K562 (cell line): ENCODE measurements around the gene LRRC4B. TPM values are rescaled to one million over a fixed set of nuclear protein-coding genes. Genes with fewer than 3 reads are reported as not detected.

Source experiments
- CREM ChIP-seq: IDR thresholded peaks from 2 replicates; pipeline ENCODE4 v1.6.1; 2014; ENCODE audit warnings: antibody characterized with exemption, low read depth
- ETV1 ChIP-seq: fragments of 450-650 bp; conservative IDR thresholded peaks from 2 replicates; pipeline ENCODE4 v1.6.1; 2016; ENCODE audit warnings: missing genetic modification characterization, control low read depth, low read depth, missing compliant biosample characterization
- KDM5B ChIP-seq: fragments of 200-600 bp; sonication (generic); IDR thresholded peaks from 2 replicates; pipeline ENCODE4 v1.6.1; 2012; ENCODE audit warnings: low read depth, mild to moderate bottlenecking, moderate library complexity, low read length, control low read depth, inconsistent platforms; ENCODE audit not compliant: insufficient replicate concordance
- MYC ChIP-seq, 2 experiments: fragments of 250-450 bp in 1 of 2; sonication (Bioruptor Pico) in 1 of 2; IDR thresholded peaks; 2 replicates each; pipeline versions ENCODE4 v1.5.1 to v1.6.1; 2012 to 2021; ENCODE audit warnings: low read depth in 2 of 2, borderline replicate concordance in 1 of 2, improper control_type of control experiment in 1 of 2, low read length in 1 of 2, mild to moderate bottlenecking in 1 of 2, moderate library complexity in 1 of 2
- REST ChIP-seq, 2 experiments: fragments of 450-650 bp; formaldehyde crosslinking in 1 of 2; IDR thresholded peaks; 2 replicates each; pipeline versions ENCODE4 v1.4.0 to v1.6.1; 2014 to 2020; ENCODE audit warnings: mild to moderate bottlenecking in 2 of 2, borderline replicate concordance in 1 of 2, low read depth in 1 of 2
- SAP30 ChIP-seq: fragments of 200-600 bp; sonication (generic); IDR thresholded peaks from 2 replicates; pipeline ENCODE4 v1.6.1; 2012; ENCODE audit warnings: borderline replicate concordance, low read depth, mild to moderate bottlenecking, moderate library complexity, low read length, control low read depth, inconsistent platforms; ENCODE audit not compliant: insufficient read depth, poor library complexity, severe bottlenecking
- SREBF2 ChIP-seq: sonication (generic); formaldehyde crosslinking; IDR thresholded peaks from 2 replicates; pipeline ENCODE4 v1.4.0; 2020; ENCODE audit warnings: mild to moderate bottlenecking, missing genetic modification reagents
- ZKSCAN8 ChIP-seq: fragments of 200-800 bp; sonication (Bioruptor generic); IDR thresholded peaks from 2 replicates; pipeline ENCODE4 v1.6.1; 2016; ENCODE audit warnings: missing genetic modification characterization, missing compliant biosample characterization
- ZNF41 ChIP-seq: fragments of 250-450 bp; sonication (Bioruptor Pico); conservative IDR thresholded peaks from 2 replicates; pipeline ENCODE4 v1.4.0; 2020; ENCODE audit warnings: mild to moderate bottlenecking
- polyA plus RNA-seq, 8 experiments: library from polyadenylated mRNA; depleted of rRNA in 4 of 8; stranded (reverse) in 5 of 8; unstranded in 3 of 8; fragments of >200 nt; fragmentation: Nextera tagmentation in 2 of 8; fragmentation: Illumina TruSeq in 1 of 8; extraction: Ambion mirVana in 2 of 8; extraction: Trizol in 1 of 8; gene quantifications; 2 replicates each; pipeline versions ENCODE4 v1.2.1 to v1.2.3, GENCODE V29; 2011 to 2014; ENCODE audit warnings: inconsistent platforms in 1 of 8, missing spikeins in 1 of 8
- total RNA-seq, 7 experiments: library from RNA; depleted of rRNA in 6 of 7; stranded (reverse); fragments of >200 nt in 6 of 7; fragmentation: Illumina TruSeq in 2 of 7; extraction: Trizol in 2 of 7; gene quantifications; 2 replicates each; pipeline versions ENCODE4 v1.2.1 to v1.2.3, GENCODE V29; 2011 to 2021; ENCODE audit warnings: low replicate concordance in 1 of 7
- TF ChIP-seq, protein P1 (sequence below), 2 experiments: fragments of 150-350 bp in 1 of 2; IDR thresholded peaks; 2 replicates each; pipeline ENCODE4 v1.6.1; 2012 to 2016; ENCODE audit warnings: low read depth in 2 of 2, low read length in 2 of 2, mild to moderate bottlenecking in 1 of 2, moderate library complexity in 1 of 2

Gene LRRC4B
- total and polyA plus RNA-seq, 9 of the 15 experiments (the other 6 are each of a cell fraction or from before 2014, with no cell fraction given) = 0.18 to 9.6 (median 2.9) TPM; not detected in 2

GRCh38 chr19:50492303-50493052 lies 75.8 kb downstream of the LRRC4B start (continued):
- TF ChIP-seq MYC (IDR thresholded peaks at IDR 0.05; ENCODE audit: low read depth, low read length) (no peak), MYC (CRISPR knock-in tag; IDR thresholded peaks at IDR 0.05; ENCODE audit: borderline replicate concordance, low read depth) (no peak), SREBF2 (CRISPR knock-in tag) (no peak), REST (IDR thresholded peaks at IDR 0.05; ENCODE audit: borderline replicate concordance) (no peak), REST (CRISPR knock-in tag; IDR thresholded peaks at IDR 0.05; ENCODE audit: low read depth) (no peak), ZKSCAN8 (no peak), KDM5B (no peak), ZNF41 (CRISPR knock-in tag) (no peak), ETV1 (tag) (no peak), SAP30 (no peak), CREM (no peak)
- TF ChIP-seq, protein P1, sequence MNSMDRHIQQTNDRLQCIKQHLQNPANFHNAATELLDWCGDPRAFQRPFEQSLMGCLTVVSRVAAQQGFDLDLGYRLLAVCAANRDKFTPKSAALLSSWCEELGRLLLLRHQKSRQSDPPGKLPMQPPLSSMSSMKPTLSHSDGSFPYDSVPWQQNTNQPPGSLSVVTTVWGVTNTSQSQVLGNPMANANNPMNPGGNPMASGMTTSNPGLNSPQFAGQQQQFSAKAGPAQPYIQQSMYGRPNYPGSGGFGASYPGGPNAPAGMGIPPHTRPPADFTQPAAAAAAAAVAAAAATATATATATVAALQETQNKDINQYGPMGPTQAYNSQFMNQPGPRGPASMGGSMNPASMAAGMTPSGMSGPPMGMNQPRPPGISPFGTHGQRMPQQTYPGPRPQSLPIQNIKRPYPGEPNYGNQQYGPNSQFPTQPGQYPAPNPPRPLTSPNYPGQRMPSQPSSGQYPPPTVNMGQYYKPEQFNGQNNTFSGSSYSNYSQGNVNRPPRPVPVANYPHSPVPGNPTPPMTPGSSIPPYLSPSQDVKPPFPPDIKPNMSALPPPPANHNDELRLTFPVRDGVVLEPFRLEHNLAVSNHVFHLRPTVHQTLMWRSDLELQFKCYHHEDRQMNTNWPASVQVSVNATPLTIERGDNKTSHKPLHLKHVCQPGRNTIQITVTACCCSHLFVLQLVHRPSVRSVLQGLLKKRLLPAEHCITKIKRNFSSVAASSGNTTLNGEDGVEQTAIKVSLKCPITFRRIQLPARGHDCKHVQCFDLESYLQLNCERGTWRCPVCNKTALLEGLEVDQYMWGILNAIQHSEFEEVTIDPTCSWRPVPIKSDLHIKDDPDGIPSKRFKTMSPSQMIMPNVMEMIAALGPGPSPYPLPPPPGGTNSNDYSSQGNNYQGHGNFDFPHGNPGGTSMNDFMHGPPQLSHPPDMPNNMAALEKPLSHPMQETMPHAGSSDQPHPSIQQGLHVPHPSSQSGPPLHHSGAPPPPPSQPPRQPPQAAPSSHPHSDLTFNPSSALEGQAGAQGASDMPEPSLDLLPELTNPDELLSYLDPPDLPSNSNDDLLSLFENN (IDR thresholded peaks at IDR 0.05; ENCODE audit: low read depth in 2 of 2, low read length in 2 of 2) = no peak
